Peyer's patch (tissue), 4 donors: Measurements from ENCODE around the gene BBS1.
"Not testable (repeated sequence)": the region's sequence is repeated elsewhere in the genome, so short reads cannot be mapped to it uniquely, and the experiment has no call there.

Experiments used
- POLR2A ChIP-seq, 2 donors: fragments of 450-650 bp; IDR thresholded peaks; one replicate each; pipeline ENCODE4 v1.5.1; 2017; ENCODE audit warnings: antibody characterized with exemption in 2 of 2, mild to moderate bottlenecking in 2 of 2, moderate library complexity in 2 of 2
- TF ChIP-seq, protein P1 (sequence below), 6 experiments: fragments of 450-650 bp in 4 of 6; fragments of 200-600 bp in 2 of 6; sonication (generic) in 1 of 6; IDR thresholded peaks; one replicate each; pipeline ENCODE4 v1.5.1; 2017 to 2019; ENCODE audit warnings: antibody characterized with exemption in 6 of 6, mild to moderate bottlenecking in 3 of 6, moderate library complexity in 1 of 6

- TF ChIP-seq, protein P1, sequence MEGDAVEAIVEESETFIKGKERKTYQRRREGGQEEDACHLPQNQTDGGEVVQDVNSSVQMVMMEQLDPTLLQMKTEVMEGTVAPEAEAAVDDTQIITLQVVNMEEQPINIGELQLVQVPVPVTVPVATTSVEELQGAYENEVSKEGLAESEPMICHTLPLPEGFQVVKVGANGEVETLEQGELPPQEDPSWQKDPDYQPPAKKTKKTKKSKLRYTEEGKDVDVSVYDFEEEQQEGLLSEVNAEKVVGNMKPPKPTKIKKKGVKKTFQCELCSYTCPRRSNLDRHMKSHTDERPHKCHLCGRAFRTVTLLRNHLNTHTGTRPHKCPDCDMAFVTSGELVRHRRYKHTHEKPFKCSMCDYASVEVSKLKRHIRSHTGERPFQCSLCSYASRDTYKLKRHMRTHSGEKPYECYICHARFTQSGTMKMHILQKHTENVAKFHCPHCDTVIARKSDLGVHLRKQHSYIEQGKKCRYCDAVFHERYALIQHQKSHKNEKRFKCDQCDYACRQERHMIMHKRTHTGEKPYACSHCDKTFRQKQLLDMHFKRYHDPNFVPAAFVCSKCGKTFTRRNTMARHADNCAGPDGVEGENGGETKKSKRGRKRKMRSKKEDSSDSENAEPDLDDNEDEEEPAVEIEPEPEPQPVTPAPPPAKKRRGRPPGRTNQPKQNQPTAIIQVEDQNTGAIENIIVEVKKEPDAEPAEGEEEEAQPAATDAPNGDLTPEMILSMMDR (IDR thresholded peaks at IDR 0.05), result not testable (repeated sequence)
- not testable (repeated sequence) for TF ChIP-seq POLR2A (IDR thresholded peaks at IDR 0.05)
These were observed 46.3 kb upstream of the BBS1 start for GRCh38 chr11:66464116-66464515.
